IPS DF 6.9 (cell line): Measurements from ENCODE around the gene GNA14.

Experiments used
- DNase-seq: peaks from one replicate; pipeline ENCODE4 v3.0.0-alpha.2; 2013; ENCODE audit warnings: low read depth, low spot score
- H3K27ac ChIP-seq: one replicate; pipeline ENCODE4 v1.5.1; 2013; ENCODE audit warnings: low read length, control low read depth
- H3K27me3 ChIP-seq: 2 replicates; pipeline ENCODE4 v1.6.1; 2013; ENCODE audit warnings: mild to moderate bottlenecking, low read length; ENCODE audit not compliant: control insufficient read depth, insufficient read depth
- H3K36me3 ChIP-seq: 2 replicates; pipeline ENCODE4 v1.6.1; 2013; ENCODE audit warnings: low read length; ENCODE audit not compliant: control insufficient read depth, insufficient read depth
- H3K4me1 ChIP-seq: 2 replicates; pipeline ENCODE4 v1.6.1; 2013; ENCODE audit warnings: low read length; ENCODE audit not compliant: control insufficient read depth, insufficient read depth
- H3K4me3 ChIP-seq: 2 replicates; pipeline ENCODE4 v1.5.1; 2013; ENCODE audit warnings: mild to moderate bottlenecking, low read length
- H3K9me3 ChIP-seq: 2 replicates; pipeline ENCODE4 v1.6.1; 2013; ENCODE audit warnings: low read length, inconsistent platforms; ENCODE audit not compliant: control insufficient read depth, insufficient read depth
- WGBS: extraction: QIAGEN DNeasy Blood & Tissue Kit; methylation state at CpG from one replicate; pipeline ENCODE4 v1.1.7; 2013; ENCODE audit warnings: mixed read lengths, missing lambda C conversion rate; ENCODE audit not compliant: insufficient read length, insufficient coverage; 5-methylcytosine and 5-hydroxymethylcytosine counted together

Gene GNA14

GRCh38 chr9:77562019-77562748, 85.9 kb downstream of the GNA14 start:
- no peaks in the 10 kb centered on the region for H3K4me1 ChIP-seq
- H3K9me3 ChIP-seq = no peaks in the 10 kb centered on the region
- H3K27ac ChIP-seq = no peak overlapping the region
- H3K27me3 ChIP-seq = no peaks in the 10 kb centered on the region
- H3K4me3 ChIP-seq = no peak overlapping the region
- no peak for DNase-seq
- WGBS = no CpG with 5 or more reads among the region's 6 CpGs
- no peaks in the 10 kb centered on the region for H3K36me3 ChIP-seq

GRCh38 chr9:77561331-77562018, 86.6 kb downstream of the GNA14 start:
- Histone ChIP-seq H3K4me3 (no peak overlapping the region), H3K9me3 (no peaks in the 10 kb centered on the region), H3K36me3 (no peaks in the 10 kb centered on the region), H3K27me3 (no peaks in the 10 kb centered on the region), H3K27ac (no peak overlapping the region), H3K4me1 (no peaks in the 10 kb centered on the region)
- no CpG with 5 or more reads among the region's 2 CpGs for WGBS
- DNase-seq = no peak

- no CpG with 5 or more reads among the region's 1 CpG for WGBS
- H3K9me3 ChIP-seq = no peaks in the 10 kb centered on the region
- H3K4me1 ChIP-seq = no peaks in the 10 kb centered on the region
- no peak overlapping the region for H3K27ac ChIP-seq
- no peak for DNase-seq
- H3K27me3 ChIP-seq = no peaks in the 10 kb centered on the region
- no peaks in the 10 kb centered on the region for H3K36me3 ChIP-seq
- H3K4me3 ChIP-seq = no peak overlapping the region
Measured at GRCh38 chr9:77556396-77556795, 91.7 kb downstream of the GNA14 start.

GRCh38 chr9:77554586-77555105, 93.5 kb downstream of the GNA14 start:
- no CpG with 5 or more reads among the region's 2 CpGs for WGBS
- H3K27me3 ChIP-seq = no peaks in the 10 kb centered on the region
- no peak overlapping the region for H3K4me3 ChIP-seq

DNA sequence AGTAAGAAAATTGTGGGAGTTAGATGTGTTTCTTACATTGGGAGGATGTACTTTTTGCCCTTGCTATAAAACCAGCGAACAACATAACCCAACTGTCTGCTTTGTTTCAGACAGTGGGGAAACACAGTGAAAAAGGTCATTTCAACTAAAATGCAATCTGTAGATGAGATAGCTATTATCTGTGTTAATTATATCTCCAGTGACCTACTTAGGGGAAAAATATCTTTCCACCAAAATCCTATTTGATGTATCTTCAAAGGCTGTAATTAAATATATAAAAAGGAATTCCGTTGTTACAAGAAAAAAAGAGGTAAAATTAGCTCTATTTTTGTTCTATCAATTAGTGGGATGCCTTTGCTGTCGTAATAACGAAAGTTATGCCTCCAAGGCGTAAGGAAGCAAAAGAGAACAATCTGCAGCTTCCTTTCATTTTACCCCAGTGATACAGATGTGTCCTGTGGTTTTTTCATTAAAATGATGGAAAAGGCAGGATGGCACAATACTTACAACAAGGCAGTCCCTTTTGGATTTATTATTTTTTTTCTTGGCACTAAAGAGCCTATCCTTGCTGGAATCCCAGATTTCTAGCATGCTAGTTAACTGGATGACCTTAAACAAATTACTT, 100.9 kb downstream of the GNA14 start:
- WGBS = no CpG with 5 or more reads among the region's 5 CpGs
- DNase-seq = no peak
- Histone ChIP-seq H3K4me3 (no peak overlapping the region), H3K27ac (no peak overlapping the region), H3K4me1 (peaks cover 3% of the 10 kb centered on the region; the same call in 1 of the 2 replicates), H3K27me3 (no peaks in the 10 kb centered on the region), H3K9me3 (no peaks in the 10 kb centered on the region), H3K36me3 (peaks cover 3% of the 10 kb centered on the region)

More at GRCh38 chr9:77554586-77555105, 93.5 kb downstream of the GNA14 start:
- H3K27ac ChIP-seq = no peak overlapping the region
- H3K4me1 ChIP-seq = no peaks in the 10 kb centered on the region
- no peaks in the 10 kb centered on the region for H3K9me3 ChIP-seq
- H3K36me3 ChIP-seq = no peaks in the 10 kb centered on the region
- no peak for DNase-seq

GRCh38 chr9:77546376-77546950, 101.7 kb downstream of the GNA14 start:
- Histone ChIP-seq H3K4me1 (peaks cover 3% of the 10 kb centered on the region; the same call in 1 of the 2 replicates), H3K27ac (no peak overlapping the region), H3K27me3 (no peaks in the 10 kb centered on the region), H3K9me3 (no peaks in the 10 kb centered on the region), H3K36me3 (peaks cover 4% of the 10 kb centered on the region), H3K4me3 (no peak overlapping the region)
- WGBS = no CpG with 5 or more reads among the region's 5 CpGs
- DNase-seq = no peak

DNA sequence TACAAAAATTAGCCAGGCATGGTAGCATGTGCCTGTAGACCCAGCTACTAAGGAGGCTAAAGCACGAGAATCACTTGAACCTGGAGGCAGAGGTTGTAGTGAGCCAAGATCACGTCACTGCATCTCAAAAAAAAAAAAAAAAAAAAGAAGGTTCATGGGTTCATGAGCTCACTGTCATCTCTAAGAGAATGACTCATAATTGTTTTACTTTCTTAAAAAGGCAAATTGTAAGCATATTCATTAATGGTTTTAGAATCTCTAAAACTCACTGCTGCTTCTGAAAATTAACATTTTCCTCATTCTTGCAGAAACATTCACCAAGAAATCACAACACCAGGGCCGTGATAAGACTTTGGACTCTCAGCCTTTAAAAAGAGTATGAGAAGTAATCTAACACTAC, 103.6 kb downstream of the GNA14 start:
- peaks cover 3% of the 10 kb centered on the region; the same call in 1 of the 2 replicates for H3K4me1 ChIP-seq
- no peak for DNase-seq
- H3K4me3 ChIP-seq = no peak overlapping the region
- no peak overlapping the region for H3K27ac ChIP-seq
- no peaks in the 10 kb centered on the region for H3K27me3 ChIP-seq
- no CpG with 5 or more reads among the region's 3 CpGs for WGBS
- H3K36me3 ChIP-seq = peaks cover 4% of the 10 kb centered on the region
- H3K9me3 ChIP-seq = no peaks in the 10 kb centered on the region

GRCh38 chr9:77543131-77543822, 104.8 kb downstream of the GNA14 start:
- Histone ChIP-seq H3K27ac (no peak overlapping the region), H3K4me3 (no peak overlapping the region), H3K4me1 (peaks cover 3% of the 10 kb centered on the region; the same call in 1 of the 2 replicates), H3K9me3 (no peaks in the 10 kb centered on the region), H3K36me3 (peaks cover 4% of the 10 kb centered on the region), H3K27me3 (no peaks in the 10 kb centered on the region)
- WGBS = no CpG with 5 or more reads among the region's 7 CpGs
- DNase-seq = no peak

DNA sequence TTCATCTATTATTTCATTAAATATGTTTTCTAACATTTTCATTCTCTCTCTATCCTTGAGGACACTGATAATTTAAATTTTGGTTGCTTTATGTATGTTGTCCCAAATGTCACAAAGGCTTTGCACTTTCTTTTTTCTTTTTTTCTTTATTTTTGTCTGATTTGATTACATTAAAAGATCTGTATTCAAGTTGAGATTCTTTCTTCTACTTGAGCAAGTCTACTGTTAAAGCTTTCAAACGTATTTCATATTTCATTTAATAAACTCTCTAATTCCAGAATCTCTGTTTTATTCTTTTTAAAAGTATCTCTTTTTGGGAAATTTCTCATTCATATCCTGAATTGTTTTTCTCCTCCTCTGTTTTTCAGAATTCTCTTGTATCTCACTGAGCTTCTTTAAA, 106.5 kb downstream of the GNA14 start:
- H3K4me1 ChIP-seq = peaks cover 3% of the 10 kb centered on the region; the same call in 1 of the 2 replicates
- H3K27ac ChIP-seq = no peak overlapping the region
- no CpG with 5 or more reads among the region's 1 CpG for WGBS
- H3K27me3 ChIP-seq = no peaks in the 10 kb centered on the region
- H3K9me3 ChIP-seq = no peaks in the 10 kb centered on the region
- DNase-seq = no peak
- no peak overlapping the region for H3K4me3 ChIP-seq
- H3K36me3 ChIP-seq = peaks cover 4% of the 10 kb centered on the region

DNA sequence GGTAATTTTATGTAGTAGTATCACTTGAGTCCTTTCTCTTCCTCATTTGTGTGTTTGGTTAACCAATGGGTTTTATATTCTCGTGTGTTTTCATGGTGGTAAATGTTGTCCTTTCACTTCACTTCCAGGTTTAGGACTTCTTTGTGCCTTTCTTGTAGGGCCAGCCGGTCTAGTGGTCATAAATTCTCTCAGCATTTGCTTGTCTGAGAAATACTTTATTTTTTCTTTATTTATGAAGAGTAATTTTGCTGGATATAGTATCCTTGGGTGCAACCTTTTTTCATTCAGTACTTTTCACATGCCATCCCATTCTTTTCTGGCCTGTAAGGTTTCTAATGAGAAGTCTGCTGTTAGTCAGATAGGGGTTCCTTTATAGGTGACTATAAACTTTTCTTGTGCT, 107.1 kb downstream of the GNA14 start:
- no peak for DNase-seq
- H3K27ac ChIP-seq = no peak overlapping the region
- WGBS = no CpG with 5 or more reads among the region's 2 CpGs
- peaks cover 4% of the 10 kb centered on the region for H3K36me3 ChIP-seq
- no peaks in the 10 kb centered on the region for H3K27me3 ChIP-seq
- H3K4me1 ChIP-seq = peaks cover 3% of the 10 kb centered on the region; the same call in 1 of the 2 replicates
- no peaks in the 10 kb centered on the region for H3K9me3 ChIP-seq
- no peak overlapping the region for H3K4me3 ChIP-seq
